HCT116 (cell line): Measurements from ENCODE around the gene RNF128.

Source experiments
- CTCF ChIP-seq, 3 experiments: fragments of 200-600 bp in 1 of 3; sonication (generic) in 1 of 3; IDR thresholded peaks in 2 of 3; conservative IDR thresholded peaks in 1 of 3; 2 replicates each; pipeline ENCODE4 v1.5.1; 2012 to 2017; ENCODE audit warnings: low read depth in 2 of 3, low read length in 2 of 3, antibody characterized with exemption in 1 of 3, borderline replicate concordance in 1 of 3, control low read depth in 1 of 3, mild to moderate bottlenecking in 1 of 3, mixed read lengths in 1 of 3, mixed run types in 1 of 3, moderate library complexity in 1 of 3; ENCODE audit not compliant: insufficient read depth in 1 of 3
- POLR2AphosphoS5 ChIP-seq: IDR thresholded peaks from 2 replicates; pipeline ENCODE4 v1.6.1; 2011; ENCODE audit warnings: mild to moderate bottlenecking, low read depth, low read length, moderate library complexity
- RAD21 ChIP-seq: IDR thresholded peaks from 2 replicates; pipeline ENCODE4 v1.6.1; 2012; ENCODE audit warnings: low read depth, mild to moderate bottlenecking

- TF ChIP-seq CTCF (IDR thresholded peaks at IDR 0.05 in 2 of 3, conservative IDR thresholded peaks at IDR 0.05 in 1 of 3; ENCODE audit: borderline replicate concordance in 1 of 3, insufficient read depth in 1 of 3, low read depth in 2 of 3, low read length in 2 of 3) = no peak
- no peak for TF ChIP-seq POLR2AphosphoS5
- TF ChIP-seq RAD21 = no peak
Observed at GRCh38 chrX:106811131-106811910, 84.8 kb downstream of the RNF128 start.
